ENCODE data around the gene TRAPPC14. TPM values are rescaled to one million over a fixed set of nuclear protein-coding genes. Genes with fewer than 3 reads are reported as not detected.
A peak's percentile ranks its signal among the peaks of the same experiment; 100 is the strongest.

TRAPPC14 gene
- total and polyA plus RNA-seq, 2 of the 13 experiments (the other 11 are each of a cell fraction or from before 2014, with no cell fraction given): 4.7 to 9.6 TPM

DNA sequence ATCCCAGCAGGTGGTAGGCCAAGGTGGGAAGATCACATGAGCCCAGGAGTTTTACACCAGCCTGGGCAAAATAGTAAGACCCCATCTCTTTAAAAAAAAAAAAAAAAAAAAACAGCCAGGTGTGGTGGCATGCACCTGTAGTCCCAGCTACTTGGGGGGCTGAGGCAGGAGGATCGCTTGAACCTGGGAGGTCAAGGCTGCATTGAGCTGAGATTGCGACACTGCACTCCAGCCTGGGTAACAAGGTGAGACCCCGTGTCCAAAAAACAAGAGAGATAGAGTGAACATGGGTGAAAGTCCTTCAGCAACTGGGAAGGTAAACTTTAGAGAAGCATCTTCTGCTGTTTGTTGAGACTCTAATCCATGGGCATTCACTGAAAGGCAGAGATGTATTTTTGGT lies 16.1 kb downstream of the TRAPPC14 start:
- DNase-seq (ENCODE audit: low spot score) (no peak), FAIRE-seq (no peak), ATAC-seq (no peak)
- Histone ChIP-seq H3K9ac (ENCODE audit: insufficient read depth, low read depth, low read length) (no peak overlapping the region), H3K36me3 (replicated peaks in 1 of 2; ENCODE audit: control insufficient read depth in 1 of 2, insufficient read depth in 2 of 2, low read length in 2 of 2) (no peaks in the 10 kb centered on the region), H3K4me3 (replicated peaks in 1 of 3; ENCODE audit: insufficient read depth in 1 of 3, low read depth in 2 of 3, low read length in 3 of 3) (no peak overlapping the region), H3K79me2 (ENCODE audit: insufficient read depth, low read length) (no peaks in the 10 kb centered on the region), H3K27me3 (ENCODE audit: control insufficient read depth in 1 of 2, insufficient read depth in 2 of 2, low read length in 2 of 2) (no peaks in the 10 kb centered on the region), H4K20me1 (ENCODE audit: insufficient read depth, low read length) (no peaks in the 10 kb centered on the region), H3K9me3 (ENCODE audit: low read length) (no peaks in the 10 kb centered on the region), H3K27ac (ENCODE audit: extremely low read length, insufficient read depth, low read length) (no peak overlapping the region), H2AFZ (ENCODE audit: low read length) (no peak overlapping the region), H3K4me1 (ENCODE audit: insufficient read depth, low read length) (peaks cover 13% of the 10 kb centered on the region), H3K4me2 (ENCODE audit: low read depth, low read length) (no peak overlapping the region)
- 13% methylated on average over 3 of the region's 3 CpGs for WGBS (ENCODE audit: low lambda C conversion rate)
- intact Hi-C loops (cut with micrococcal nuclease; ENCODE audit: unreplicated experiment): no loop called here
- POLR2A ChIA-PET: interaction anchor here (1.2 kb wide), 1 partner anchor 12 kb away, joined by 3 read pairs; no protein-coding TSS in a partner anchor
- in situ Hi-C loops (cut with HindIII; ENCODE audit: extremely low pct_ligation_motif_present, low pct_unique_long_range_greater_than_20kb): no loop called here
- TF ChIP-seq ZNF460 (CRISPR knock-in tag; IDR thresholded peaks at IDR 0.05; ENCODE audit: borderline replicate concordance): peak; percentile 72; the same call in 1 of the 2 replicates
- TF ChIP-seq, protein P1, sequence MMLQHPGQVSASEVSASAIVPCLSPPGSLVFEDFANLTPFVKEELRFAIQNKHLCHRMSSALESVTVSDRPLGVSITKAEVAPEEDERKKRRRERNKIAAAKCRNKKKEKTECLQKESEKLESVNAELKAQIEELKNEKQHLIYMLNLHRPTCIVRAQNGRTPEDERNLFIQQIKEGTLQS (CRISPR knock-in tag; IDR thresholded peaks at IDR 0.05): no peak
- 0 out of 2 replicates have a peak, but pooled peaks have one; percentile 39 for TF ChIP-seq CEBPB (IDR thresholded peaks at IDR 0.05; ENCODE audit: borderline replicate concordance, low read depth, low read length)
- no peak for TF ChIP-seq RBAK (CRISPR knock-in tag; IDR thresholded peaks at IDR 0.05)
- no peak for TF ChIP-seq MED13 (CRISPR knock-in tag; IDR thresholded peaks at IDR 0.05)
- 0 out of 2 replicates have a peak, but pooled peaks have one; percentile 18 for TF ChIP-seq CEBPG (CRISPR knock-in tag; IDR thresholded peaks at IDR 0.05)
- CTCF ChIA-PET (ENCODE audit: low intra/inter-chr PET ratio, low total read pairs): no interaction called here
- no TSS peak for BruUV-seq (replicated peaks)

DNA sequence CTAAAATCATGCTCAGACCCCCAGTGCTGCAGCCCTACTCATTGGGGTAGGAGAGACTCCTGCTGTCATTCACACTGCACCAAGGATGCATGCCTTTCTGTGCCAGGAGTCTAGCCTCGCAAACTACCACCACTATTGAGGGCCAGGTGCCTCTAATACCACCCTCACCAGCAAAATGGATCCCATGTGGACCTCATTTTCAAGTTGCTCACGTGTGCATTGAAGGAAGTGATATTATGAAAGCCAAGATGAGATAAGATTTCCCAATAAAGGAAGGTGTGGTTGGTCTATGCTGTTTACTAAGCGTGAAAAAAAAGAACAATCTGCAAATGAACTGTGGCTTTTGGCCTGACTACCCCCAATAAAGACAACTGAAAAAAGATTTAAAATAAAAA lies 17.0 kb downstream of the TRAPPC14 start:
- Histone ChIP-seq H3K36me3 (replicated peaks in 1 of 2; ENCODE audit: control insufficient read depth in 1 of 2, insufficient read depth in 2 of 2, low read length in 2 of 2) (no peaks in the 10 kb centered on the region), H3K4me2 (ENCODE audit: low read depth, low read length) (no peak overlapping the region), H2AFZ (ENCODE audit: low read length) (no peak overlapping the region), H3K9me3 (ENCODE audit: low read length) (no peaks in the 10 kb centered on the region), H3K9ac (ENCODE audit: insufficient read depth, low read depth, low read length) (no peak overlapping the region), H4K20me1 (ENCODE audit: insufficient read depth, low read length) (no peaks in the 10 kb centered on the region), H3K27me3 (ENCODE audit: control insufficient read depth in 1 of 2, insufficient read depth in 2 of 2, low read length in 2 of 2) (no peaks in the 10 kb centered on the region), H3K27ac (ENCODE audit: extremely low read length, insufficient read depth, low read length) (no peak overlapping the region), H3K4me3 (replicated peaks in 1 of 3; ENCODE audit: insufficient read depth in 1 of 3, low read depth in 2 of 3, low read length in 3 of 3) (no peak overlapping the region), H3K79me2 (ENCODE audit: insufficient read depth, low read length) (no peaks in the 10 kb centered on the region), H3K4me1 (ENCODE audit: insufficient read depth, low read length) (peaks cover 13% of the 10 kb centered on the region)
- ATAC-seq: no peak
- intact Hi-C loops (cut with micrococcal nuclease; ENCODE audit: unreplicated experiment): no loop called here
- POLR2A ChIA-PET: no interaction called here
- in situ Hi-C loops (cut with HindIII; ENCODE audit: extremely low pct_ligation_motif_present, low pct_unique_long_range_greater_than_20kb): no loop called here
- CTCF ChIA-PET (ENCODE audit: low intra/inter-chr PET ratio, low total read pairs): no interaction called here
- no TSS peak for BruUV-seq (replicated peaks)
- FAIRE-seq: no peak
- TF ChIP-seq MIXL1 (CRISPR knock-in tag; IDR thresholded peaks at IDR 0.05) (no peak), RFX1 (IDR thresholded peaks at IDR 0.05) (no peak), TAF1 (CRISPR knock-in tag; IDR thresholded peaks at IDR 0.05) (no peak)
- TF ChIP-seq, protein P2, sequence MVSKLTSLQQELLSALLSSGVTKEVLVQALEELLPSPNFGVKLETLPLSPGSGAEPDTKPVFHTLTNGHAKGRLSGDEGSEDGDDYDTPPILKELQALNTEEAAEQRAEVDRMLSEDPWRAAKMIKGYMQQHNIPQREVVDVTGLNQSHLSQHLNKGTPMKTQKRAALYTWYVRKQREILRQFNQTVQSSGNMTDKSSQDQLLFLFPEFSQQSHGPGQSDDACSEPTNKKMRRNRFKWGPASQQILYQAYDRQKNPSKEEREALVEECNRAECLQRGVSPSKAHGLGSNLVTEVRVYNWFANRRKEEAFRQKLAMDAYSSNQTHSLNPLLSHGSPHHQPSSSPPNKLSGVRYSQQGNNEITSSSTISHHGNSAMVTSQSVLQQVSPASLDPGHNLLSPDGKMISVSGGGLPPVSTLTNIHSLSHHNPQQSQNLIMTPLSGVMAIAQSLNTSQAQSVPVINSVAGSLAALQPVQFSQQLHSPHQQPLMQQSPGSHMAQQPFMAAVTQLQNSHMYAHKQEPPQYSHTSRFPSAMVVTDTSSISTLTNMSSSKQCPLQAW (CRISPR knock-in tag; IDR thresholded peaks at IDR 0.05): no peak
- TF ChIP-seq, protein P3, sequence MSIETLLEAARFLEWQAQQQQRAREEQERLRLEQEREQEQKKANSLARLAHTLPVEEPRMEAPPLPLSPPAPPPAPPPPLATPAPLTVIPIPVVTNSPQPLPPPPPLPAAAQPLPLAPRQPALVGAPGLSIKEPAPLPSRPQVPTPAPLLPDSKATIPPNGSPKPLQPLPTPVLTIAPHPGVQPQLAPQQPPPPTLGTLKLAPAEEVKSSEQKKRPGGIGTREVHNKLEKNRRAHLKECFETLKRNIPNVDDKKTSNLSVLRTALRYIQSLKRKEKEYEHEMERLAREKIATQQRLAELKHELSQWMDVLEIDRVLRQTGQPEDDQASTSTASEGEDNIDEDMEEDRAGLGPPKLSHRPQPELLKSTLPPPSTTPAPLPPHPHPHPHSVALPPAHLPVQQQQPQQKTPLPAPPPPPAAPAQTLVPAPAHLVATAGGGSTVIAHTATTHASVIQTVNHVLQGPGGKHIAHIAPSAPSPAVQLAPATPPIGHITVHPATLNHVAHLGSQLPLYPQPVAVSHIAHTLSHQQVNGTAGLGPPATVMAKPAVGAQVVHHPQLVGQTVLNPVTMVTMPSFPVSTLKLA (IDR thresholded peaks at IDR 0.05): no peak
- 66% methylated on average over 3 of the region's 3 CpGs for WGBS (ENCODE audit: low lambda C conversion rate)
- no peak for DNase-seq (ENCODE audit: low spot score)

Data from HepG2 (cell line).